Transverse colon (tissue), 4 donors: ENCODE data around the gene CFAP53. TPM values are rescaled to one million over a fixed set of nuclear protein-coding genes. Genes with fewer than 3 reads are reported as not detected.

Experiments
- DNase-seq: peaks from one replicate; pipeline ENCODE4 v3.0.0-alpha.2; 2019
- H3K27ac ChIP-seq, 4 donors: fragments of 200-600 bp; sonication (generic); 2 replicates each; pipeline ENCODE4 v1.5.1; 2016 to 2018; ENCODE audit warnings: inconsistent platforms in 4 of 4
- H3K27me3 ChIP-seq: fragments of 200-600 bp; sonication (generic); 2 replicates; pipeline ENCODE4 v1.5.1; 2017; ENCODE audit warnings: inconsistent platforms
- H3K36me3 ChIP-seq, 4 donors: fragments of 200-600 bp; sonication (generic); 2 replicates each; pipeline ENCODE4 v1.5.1; 2017 to 2019; ENCODE audit warnings: inconsistent platforms in 4 of 4
- H3K4me1 ChIP-seq, 4 donors: fragments of 200-600 bp; sonication (generic); 2 replicates each; pipeline ENCODE4 v1.5.1; 2017 to 2020; ENCODE audit warnings: inconsistent platforms in 4 of 4
- H3K4me3 ChIP-seq, 4 donors: fragments of 200-600 bp; sonication (generic); 1 replicate in 1 of 4; 2 replicates in 3 of 4; pipeline versions ENCODE4 v1.5.1 to v1.6.1; 2017 to 2019; ENCODE audit warnings: inconsistent platforms in 4 of 4
- H3K9me3 ChIP-seq, 2 donors: fragments of 200-600 bp; sonication (generic); 2 replicates each; pipeline ENCODE4 v1.5.1; 2017 to 2019; ENCODE audit warnings: inconsistent platforms in 2 of 2
- EP300 ChIP-seq: sonication (generic); formaldehyde crosslinking; IDR thresholded peaks from one replicate; pipeline ENCODE4 v1.6.1; 2017; ENCODE audit warnings: antibody characterized with exemption, low read depth
- POLR2A ChIP-seq: fragments of 450-650 bp; IDR thresholded peaks from one replicate; pipeline ENCODE4 v1.6.1; 2016; ENCODE audit warnings: antibody characterized with exemption, mild to moderate bottlenecking, moderate library complexity
- POLR2AphosphoS5 ChIP-seq, 3 donors: sonication (generic); formaldehyde crosslinking; IDR thresholded peaks; one replicate each; pipeline ENCODE4 v1.6.1; 2016; ENCODE audit warnings: antibody characterized with exemption in 3 of 3
- WGBS, 2 donors: methylation state at CpG; one replicate each; pipeline ENCODE4 v1.1.5; 2018; ENCODE audit warnings: low coverage in 1 of 2; 5-methylcytosine and 5-hydroxymethylcytosine counted together
- in situ Hi-C, 4 donors: fragments of 200-750 bp; cut with MboI; loops; one replicate each; pipeline versions ENCODE4 v1.15.0 to v1.15.1; 2017; ENCODE audit warnings: low sequenced_read_pairs in 3 of 4, low pct_ligation_motif_present in 1 of 4, low pct_unique_long_range_greater_than_20kb in 1 of 4
- intact Hi-C: fragments of 100-400 bp; cut with DNase I; formaldehyde crosslinking; loops from one replicate; pipeline ENCODE4 v1.15.1; 2023; ENCODE audit warnings: low total_unique reads
- total RNA-seq, 4 donors: library from RNA; depleted of rRNA; stranded (reverse); fragments of >200 nt; gene quantifications; one replicate each; pipeline ENCODE4 v1.1.0, GENCODE V29; 2016
- TF ChIP-seq, protein P1 (sequence below), 5 experiments: fragments of 200-600 bp in 3 of 5; fragments of 450-650 bp in 2 of 5; sonication (generic) in 3 of 5; IDR thresholded peaks; 1 replicate in 2 of 5; 2 replicates in 3 of 5; pipeline ENCODE4 v1.5.1; 2016 to 2017; ENCODE audit warnings: antibody characterized with exemption in 5 of 5, inconsistent platforms in 3 of 5, mild to moderate bottlenecking in 2 of 5, moderate library complexity in 1 of 5

The CFAP53 gene
- total RNA-seq, 4 donors from 2014 or later: 0.27 to 4.2 (median 0.48) TPM; not detected in 1

DNA sequence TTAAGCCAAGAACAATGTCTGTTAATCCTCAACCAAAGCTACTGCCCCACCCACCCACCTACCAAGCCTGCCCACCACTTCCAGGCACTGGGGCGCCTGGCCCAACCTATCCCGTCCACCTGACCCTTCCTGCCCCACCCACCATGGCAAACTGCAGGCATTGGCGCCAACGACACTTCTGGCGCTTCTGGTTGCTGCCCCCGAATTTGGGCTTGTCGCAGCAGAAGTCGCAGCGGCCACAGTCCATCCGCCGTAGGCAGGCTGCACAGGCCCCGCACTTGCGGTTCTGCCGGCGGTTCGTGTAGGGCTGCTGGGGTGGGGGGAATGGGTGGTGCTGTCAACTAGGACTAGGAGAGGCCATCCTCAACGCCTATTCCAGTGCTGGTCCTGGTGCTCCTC is 7.7 kb upstream of the CFAP53 start:
- Histone ChIP-seq H3K9me3 (no peaks in the 10 kb centered on the region), H3K4me3 (no peak overlapping the region), H3K36me3 (peaks cover 0 to 58% (median 28%) of the 10 kb centered on the region in 4 donors), H3K27ac (no peak overlapping the region), H3K4me1 (peaks cover 0 to 8% (median 4%) of the 10 kb centered on the region in 4 donors), H3K27me3 (no peaks in the 10 kb centered on the region)
- 90 to 97% methylated on average over 2 to 16 of the region's 17 CpGs for WGBS, 2 donors
- DNase-seq: no peak
- in situ Hi-C loops (no loop called here), intact Hi-C loops (no loop called here)
- no peak for TF ChIP-seq EP300
- TF ChIP-seq, protein P1, sequence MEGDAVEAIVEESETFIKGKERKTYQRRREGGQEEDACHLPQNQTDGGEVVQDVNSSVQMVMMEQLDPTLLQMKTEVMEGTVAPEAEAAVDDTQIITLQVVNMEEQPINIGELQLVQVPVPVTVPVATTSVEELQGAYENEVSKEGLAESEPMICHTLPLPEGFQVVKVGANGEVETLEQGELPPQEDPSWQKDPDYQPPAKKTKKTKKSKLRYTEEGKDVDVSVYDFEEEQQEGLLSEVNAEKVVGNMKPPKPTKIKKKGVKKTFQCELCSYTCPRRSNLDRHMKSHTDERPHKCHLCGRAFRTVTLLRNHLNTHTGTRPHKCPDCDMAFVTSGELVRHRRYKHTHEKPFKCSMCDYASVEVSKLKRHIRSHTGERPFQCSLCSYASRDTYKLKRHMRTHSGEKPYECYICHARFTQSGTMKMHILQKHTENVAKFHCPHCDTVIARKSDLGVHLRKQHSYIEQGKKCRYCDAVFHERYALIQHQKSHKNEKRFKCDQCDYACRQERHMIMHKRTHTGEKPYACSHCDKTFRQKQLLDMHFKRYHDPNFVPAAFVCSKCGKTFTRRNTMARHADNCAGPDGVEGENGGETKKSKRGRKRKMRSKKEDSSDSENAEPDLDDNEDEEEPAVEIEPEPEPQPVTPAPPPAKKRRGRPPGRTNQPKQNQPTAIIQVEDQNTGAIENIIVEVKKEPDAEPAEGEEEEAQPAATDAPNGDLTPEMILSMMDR (IDR thresholded peaks at IDR 0.05): no peak
- TF ChIP-seq POLR2AphosphoS5 (IDR thresholded peaks at IDR 0.05): no peak
- TF ChIP-seq POLR2A: no peak

DNA sequence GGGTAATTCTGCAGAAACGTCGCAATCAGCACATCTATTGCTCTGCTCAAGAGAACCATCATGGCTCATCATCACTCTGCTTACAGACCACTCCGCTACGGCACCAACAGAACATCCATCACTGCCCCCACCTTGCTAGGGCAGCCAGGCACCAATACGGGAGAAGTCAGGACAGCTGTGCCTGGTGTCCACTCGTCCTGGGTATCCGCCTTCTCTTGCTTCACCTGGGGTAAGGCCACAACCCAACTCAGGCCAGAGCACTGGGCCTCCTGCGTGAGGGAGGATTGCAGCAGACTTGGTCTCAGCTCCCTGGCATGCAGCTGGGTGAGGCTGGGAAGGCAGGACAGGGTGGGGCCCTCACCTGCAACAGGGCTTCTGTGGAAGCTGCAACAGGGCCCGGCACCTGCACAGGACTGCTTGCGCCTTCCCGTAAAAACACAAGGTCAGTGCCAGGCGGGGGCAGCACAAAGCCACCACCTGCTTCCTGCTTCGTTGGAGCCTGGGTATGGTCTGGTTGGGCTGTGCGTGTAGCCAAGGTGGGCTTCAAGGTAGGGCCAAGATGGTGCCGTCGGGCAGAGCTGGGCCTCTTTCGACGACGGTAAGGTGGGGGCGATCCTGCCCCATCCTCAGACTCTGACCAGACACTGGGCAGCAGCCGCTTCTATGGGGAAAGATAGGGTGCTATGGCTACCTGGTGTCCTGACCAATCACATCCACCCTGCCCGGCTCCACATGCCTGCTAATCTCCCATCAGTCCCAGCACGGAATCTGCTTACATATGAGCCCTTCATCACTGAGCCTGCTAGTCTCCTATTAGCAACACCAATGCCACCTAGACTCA is 7.1 kb upstream of the CFAP53 start:
- TF ChIP-seq EP300: no peak
- TF ChIP-seq POLR2A: no peak
- TF ChIP-seq POLR2AphosphoS5 (IDR thresholded peaks at IDR 0.05): no peak
- peaks cover 0 to 1% (median 0%) of the 10 kb centered on the region in 4 donors for H3K4me1 ChIP-seq
- no peaks in the 10 kb centered on the region for H3K27me3 ChIP-seq
- 91% methylated on average over 21 of the region's 23 CpGs; no CpG with 5 or more reads in 1 of the 2 donors for WGBS, 2 donors
- peaks cover 0 to 59% (median 26%) of the 10 kb centered on the region in 4 donors for H3K36me3 ChIP-seq
- no peak for DNase-seq
- H3K4me3 ChIP-seq: no peak overlapping the region
- no peaks in the 10 kb centered on the region for H3K9me3 ChIP-seq
- in situ Hi-C loops: no loop called here
- H3K27ac ChIP-seq: no peak overlapping the region
- intact Hi-C loops: no loop called here

DNA sequence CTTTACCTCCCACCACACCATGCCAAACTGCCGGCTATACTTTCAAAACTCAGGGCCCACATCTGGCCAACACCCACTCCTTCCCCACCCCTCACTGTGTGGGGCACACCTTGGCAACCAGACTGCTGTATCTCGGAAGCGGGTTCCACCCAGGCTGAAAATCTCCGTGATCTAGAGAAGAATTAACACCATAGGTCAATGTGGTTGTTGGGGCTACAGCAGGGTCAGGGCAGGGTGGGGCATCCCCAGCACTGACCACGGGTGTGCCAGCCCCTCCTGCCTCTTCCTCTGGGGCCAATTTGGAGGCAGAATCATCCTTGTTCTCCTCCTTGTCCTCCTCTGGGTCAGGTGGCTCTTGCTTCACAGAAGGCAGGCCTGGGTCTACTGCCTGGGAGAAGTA is 6.3 kb upstream of the CFAP53 start:
- TF ChIP-seq POLR2AphosphoS5 (IDR thresholded peaks at IDR 0.05) (no peak), EP300 (no peak), POLR2A (no peak)
- TF ChIP-seq, protein P1 (IDR thresholded peaks at IDR 0.05): no peak
- no peak for DNase-seq
- Histone ChIP-seq H3K4me3 (no peak overlapping the region), H3K27ac (no peak overlapping the region), H3K4me1 (no peaks in the 10 kb centered on the region), H3K27me3 (no peaks in the 10 kb centered on the region), H3K36me3 (peaks cover 0 to 59% (median 26%) of the 10 kb centered on the region in 4 donors), H3K9me3 (no peaks in the 10 kb centered on the region)
- in situ Hi-C loops: no loop called here
- 78% methylated on average over 5 of the region's 5 CpGs; no CpG with 5 or more reads in 1 of the 2 donors for WGBS, 2 donors
- intact Hi-C loops: no loop called here

DNA sequence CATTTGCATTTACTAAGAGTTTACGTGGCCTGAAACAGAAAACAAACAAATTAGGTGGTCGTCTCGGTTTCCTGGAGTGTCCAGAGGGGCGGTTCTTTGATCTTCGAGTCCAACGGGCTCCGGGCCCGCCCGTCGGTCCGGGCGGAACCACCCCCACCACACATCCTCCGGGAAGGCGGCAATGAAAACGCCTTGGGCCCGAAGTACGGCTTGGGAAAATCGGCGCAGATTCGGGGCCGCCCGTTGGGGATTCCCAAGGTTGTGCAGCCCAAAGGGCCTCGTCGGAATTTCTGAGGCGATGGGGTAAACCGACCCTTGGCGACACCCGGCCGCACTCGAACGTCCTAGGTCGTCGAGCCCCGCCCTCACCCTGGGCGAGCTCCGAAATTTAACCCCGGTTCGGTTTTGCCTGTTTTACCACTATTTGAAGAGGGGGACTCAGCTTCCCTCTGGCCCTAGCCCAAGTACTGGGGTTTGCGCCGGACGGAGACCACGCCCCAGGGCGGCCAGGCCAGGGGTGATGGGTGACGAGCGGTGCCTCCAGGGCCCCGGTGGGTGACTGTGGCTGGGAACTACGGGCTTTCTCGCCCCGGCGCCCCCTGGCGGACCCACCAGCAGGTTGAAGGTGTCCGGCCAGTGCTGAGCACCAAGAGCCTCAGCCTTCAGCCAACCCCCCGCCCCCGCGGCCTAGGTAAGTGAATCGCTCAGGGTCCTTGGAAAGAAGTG is 1.9 kb upstream of the CFAP53 start:
- Histone ChIP-seq H3K4me3 (peak overlapping the region; percentile 31 to 45 (median 41)), H3K4me1 (peaks cover 0 to 13% (median 9%) of the 10 kb centered on the region in 4 donors), H3K27ac (peak overlapping the region; percentile 56 to 83 (median 68)), H3K9me3 (no peaks in the 10 kb centered on the region), H3K27me3 (no peaks in the 10 kb centered on the region), H3K36me3 (peaks cover 0 to 23% (median 9%) of the 10 kb centered on the region in 4 donors)
- intact Hi-C loops (no loop called here), in situ Hi-C loops (no loop called here)
- 20 to 32% methylated on average over 6 to 32 of the region's 56 CpGs for WGBS, 2 donors
- DNase-seq: peak; percentile 89
- peak; percentile 27 for TF ChIP-seq POLR2A
- TF ChIP-seq EP300: no peak
- TF ChIP-seq, protein P1 (IDR thresholded peaks at IDR 0.05): peak; percentile 58 to 72 (median 63)
- peak in 2 of 3 donors; percentile 33 to 45 for TF ChIP-seq POLR2AphosphoS5 (IDR thresholded peaks at IDR 0.05)
